DND-41 (cell line): Measurements from ENCODE around the gene CMSS1.

Source experiments
- EZH2 ChIP-seq: IDR thresholded peaks from 3 replicates; pipeline ENCODE4 v1.6.1; 2012; ENCODE audit warnings: borderline replicate concordance, low read depth, mild to moderate bottlenecking, moderate library complexity, low read length, inconsistent platforms; ENCODE audit not compliant: severe bottlenecking
- TF ChIP-seq, protein P1 (sequence below): IDR thresholded peaks from 2 replicates; pipeline ENCODE4 v1.5.1; 2012; ENCODE audit warnings: borderline replicate concordance, low read length, moderate library complexity, mild to moderate bottlenecking; ENCODE audit not compliant: poor library complexity, severe bottlenecking; ENCODE audit errors: extremely low read depth

- TF ChIP-seq EZH2 = no peak
- TF ChIP-seq, protein P1, sequence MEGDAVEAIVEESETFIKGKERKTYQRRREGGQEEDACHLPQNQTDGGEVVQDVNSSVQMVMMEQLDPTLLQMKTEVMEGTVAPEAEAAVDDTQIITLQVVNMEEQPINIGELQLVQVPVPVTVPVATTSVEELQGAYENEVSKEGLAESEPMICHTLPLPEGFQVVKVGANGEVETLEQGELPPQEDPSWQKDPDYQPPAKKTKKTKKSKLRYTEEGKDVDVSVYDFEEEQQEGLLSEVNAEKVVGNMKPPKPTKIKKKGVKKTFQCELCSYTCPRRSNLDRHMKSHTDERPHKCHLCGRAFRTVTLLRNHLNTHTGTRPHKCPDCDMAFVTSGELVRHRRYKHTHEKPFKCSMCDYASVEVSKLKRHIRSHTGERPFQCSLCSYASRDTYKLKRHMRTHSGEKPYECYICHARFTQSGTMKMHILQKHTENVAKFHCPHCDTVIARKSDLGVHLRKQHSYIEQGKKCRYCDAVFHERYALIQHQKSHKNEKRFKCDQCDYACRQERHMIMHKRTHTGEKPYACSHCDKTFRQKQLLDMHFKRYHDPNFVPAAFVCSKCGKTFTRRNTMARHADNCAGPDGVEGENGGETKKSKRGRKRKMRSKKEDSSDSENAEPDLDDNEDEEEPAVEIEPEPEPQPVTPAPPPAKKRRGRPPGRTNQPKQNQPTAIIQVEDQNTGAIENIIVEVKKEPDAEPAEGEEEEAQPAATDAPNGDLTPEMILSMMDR = no peak
These were observed 387.5 kb downstream of the CMSS1 start for GRCh38 chr3:100205171-100205570.
